HEK293 (cell line): ENCODE measurements around the gene LY86.

Experiments
- CTCF ChIA-PET: fragments of 350-600 bp; formaldehyde crosslinking; extraction: SDS; loops from one replicate; lab custom pipeline; 2021; ENCODE audit warnings: antibody characterized with exemption; lab: Yijun Ruan, JAX
- POLR2A ChIA-PET: fragments of 300-600 bp; formaldehyde crosslinking; extraction: SDS; loops from one replicate; lab custom pipeline; 2020; ENCODE audit warnings: antibody characterized with exemption, inconsistent platforms; lab: Yijun Ruan, JAX
- H3K27ac ChIP-seq: fragments of 200-500 bp; sonication (Bioruptor generic); 2 replicates; pipeline ENCODE4 v1.5.1; 2014; ENCODE audit warnings: low read depth, low read length, control low read depth, inconsistent platforms; ENCODE audit errors: extremely low read depth
- H3K36me3 ChIP-seq, 2 experiments: fragments of 200-500 bp in 1 of 2; sonication (Bioruptor generic) in 1 of 2; 1 replicate in 1 of 2; 2 replicates in 1 of 2; pipeline ENCODE4 v1.5.1; 2014 to 2017; ENCODE audit warnings: inconsistent platforms in 2 of 2, low read length in 2 of 2; ENCODE audit not compliant: control insufficient read depth in 2 of 2, insufficient read depth in 1 of 2
- H3K4me1 ChIP-seq: fragments of 200-500 bp; sonication (Bioruptor generic); 2 replicates; pipeline ENCODE4 v1.5.1; 2014; ENCODE audit warnings: mild to moderate bottlenecking, low read length, inconsistent platforms; ENCODE audit not compliant: control insufficient read depth, insufficient read depth
- H3K4me3 ChIP-seq: 2 replicates; pipeline ENCODE4 v1.5.1; 2011; ENCODE audit warnings: low read depth, mild to moderate bottlenecking, control low read depth, low read length, moderate library complexity
- H3K9me3 ChIP-seq: fragments of 200-500 bp; sonication (Bioruptor generic); 2 replicates; pipeline ENCODE4 v1.5.1; 2014; ENCODE audit warnings: low read depth, low read length, inconsistent platforms; ENCODE audit not compliant: control insufficient read depth, insufficient read depth
- BCL6B ChIP-seq: fragments of 450-650 bp; formaldehyde crosslinking; IDR thresholded peaks from 2 replicates; pipeline ENCODE4 v1.5.1; 2017; ENCODE audit warnings: missing biosample characterization, missing genetic modification characterization
- GLIS2 ChIP-seq: fragments of 450-650 bp; formaldehyde crosslinking; IDR thresholded peaks from 2 replicates; pipeline ENCODE4 v1.5.1; 2016; ENCODE audit warnings: missing biosample characterization, missing genetic modification characterization
- HOXC10 ChIP-seq: sonication (generic); formaldehyde crosslinking; IDR thresholded peaks from 2 replicates; pipeline ENCODE4 v1.8.1; 2023; ENCODE audit warnings: mild to moderate bottlenecking, missing genetic modification reagents
- KLF9 ChIP-seq: fragments of 450-650 bp; formaldehyde crosslinking; IDR thresholded peaks from 2 replicates; pipeline ENCODE4 v1.5.1; 2016; ENCODE audit warnings: missing biosample characterization, missing genetic modification characterization, low read depth
- PRDM1 ChIP-seq: fragments of 450-650 bp; formaldehyde crosslinking; IDR thresholded peaks from 2 replicates; pipeline ENCODE4; 2016; ENCODE audit warnings: missing biosample characterization, missing genetic modification characterization
- ZFP3 ChIP-seq: fragments of 450-650 bp; formaldehyde crosslinking; IDR thresholded peaks from 2 replicates; pipeline ENCODE4 v1.5.1; 2016; ENCODE audit warnings: low read depth, missing biosample characterization, missing genetic modification characterization
- ZFP37 ChIP-seq: fragments of 450-650 bp; formaldehyde crosslinking; IDR thresholded peaks from 2 replicates; pipeline ENCODE4 v1.5.1; 2016; ENCODE audit warnings: missing biosample characterization, missing genetic modification characterization
- ZNF16 ChIP-seq: fragments of 450-650 bp; formaldehyde crosslinking; IDR thresholded peaks from 2 replicates; pipeline ENCODE4 v1.5.1; 2016; ENCODE audit warnings: low read depth, missing biosample characterization, missing genetic modification characterization
- ZNF174 ChIP-seq: fragments of 450-650 bp; formaldehyde crosslinking; IDR thresholded peaks from 2 replicates; pipeline ENCODE4 v1.5.0; 2017; ENCODE audit warnings: missing biosample characterization, mild to moderate bottlenecking, missing genetic modification characterization
- ZNF214 ChIP-seq: fragments of 450-650 bp; formaldehyde crosslinking; IDR thresholded peaks from 2 replicates; pipeline ENCODE4 v1.5.1; 2017; ENCODE audit warnings: missing biosample characterization, mild to moderate bottlenecking, missing genetic modification characterization, borderline replicate concordance
- ZNF26 ChIP-seq: fragments of 450-650 bp; formaldehyde crosslinking; IDR thresholded peaks from 2 replicates; pipeline ENCODE4 v1.5.1; 2016; ENCODE audit warnings: missing biosample characterization, missing genetic modification characterization
- ZNF302 ChIP-seq: fragments of 450-650 bp; formaldehyde crosslinking; IDR thresholded peaks from 2 replicates; pipeline ENCODE4 v1.5.1; 2016; ENCODE audit warnings: missing biosample characterization, missing genetic modification characterization, low read depth
- ZNF354C ChIP-seq: fragments of 450-650 bp; formaldehyde crosslinking; IDR thresholded peaks from 2 replicates; pipeline ENCODE4 v1.5.1; 2016; ENCODE audit warnings: missing biosample characterization, missing genetic modification characterization, low read depth, borderline replicate concordance
- ZNF37A ChIP-seq: fragments of 450-650 bp; IDR thresholded peaks from 2 replicates; pipeline ENCODE4 v1.5.1; 2018; ENCODE audit warnings: missing biosample characterization, missing genetic modification characterization
- ZNF530 ChIP-seq: fragments of 450-650 bp; formaldehyde crosslinking; IDR thresholded peaks from 2 replicates; pipeline ENCODE4 v1.5.1; 2016; ENCODE audit warnings: low read depth, missing biosample characterization, missing genetic modification characterization
- ZNF645 ChIP-seq: fragments of 450-650 bp; formaldehyde crosslinking; IDR thresholded peaks from 2 replicates; pipeline ENCODE4; 2016; ENCODE audit warnings: missing biosample characterization, missing genetic modification characterization
- ZNF677 ChIP-seq: fragments of 450-650 bp; IDR thresholded peaks from 2 replicates; pipeline ENCODE4 v1.5.0; 2018; ENCODE audit warnings: missing biosample characterization, mild to moderate bottlenecking, missing genetic modification characterization, moderate library complexity
- ZNF76 ChIP-seq: fragments of 450-650 bp; formaldehyde crosslinking; IDR thresholded peaks from 2 replicates; pipeline ENCODE4; 2016; ENCODE audit warnings: low read depth, missing biosample characterization, missing genetic modification characterization, borderline replicate concordance
- ZSCAN5A ChIP-seq: fragments of 450-650 bp; formaldehyde crosslinking; IDR thresholded peaks from 2 replicates; pipeline ENCODE4 v1.5.1; 2016; ENCODE audit warnings: missing biosample characterization, missing genetic modification characterization
- TF ChIP-seq, protein P1 (sequence below): fragments of 450-650 bp; formaldehyde crosslinking; IDR thresholded peaks from 2 replicates; pipeline ENCODE4 v1.5.1; 2016; ENCODE audit warnings: missing biosample characterization, missing genetic modification characterization
- TF ChIP-seq, protein P2 (sequence below): IDR thresholded peaks from 2 replicates; pipeline ENCODE4 v1.6.1; 2011; ENCODE audit warnings: mild to moderate bottlenecking, low read depth, low read length, borderline replicate concordance
- TF ChIP-seq, protein P3 (sequence below): fragments of 450-650 bp; formaldehyde crosslinking; IDR thresholded peaks from 2 replicates; pipeline ENCODE4 v1.5.1; 2016; ENCODE audit warnings: missing biosample characterization, missing genetic modification characterization

Gene LY86

DNA sequence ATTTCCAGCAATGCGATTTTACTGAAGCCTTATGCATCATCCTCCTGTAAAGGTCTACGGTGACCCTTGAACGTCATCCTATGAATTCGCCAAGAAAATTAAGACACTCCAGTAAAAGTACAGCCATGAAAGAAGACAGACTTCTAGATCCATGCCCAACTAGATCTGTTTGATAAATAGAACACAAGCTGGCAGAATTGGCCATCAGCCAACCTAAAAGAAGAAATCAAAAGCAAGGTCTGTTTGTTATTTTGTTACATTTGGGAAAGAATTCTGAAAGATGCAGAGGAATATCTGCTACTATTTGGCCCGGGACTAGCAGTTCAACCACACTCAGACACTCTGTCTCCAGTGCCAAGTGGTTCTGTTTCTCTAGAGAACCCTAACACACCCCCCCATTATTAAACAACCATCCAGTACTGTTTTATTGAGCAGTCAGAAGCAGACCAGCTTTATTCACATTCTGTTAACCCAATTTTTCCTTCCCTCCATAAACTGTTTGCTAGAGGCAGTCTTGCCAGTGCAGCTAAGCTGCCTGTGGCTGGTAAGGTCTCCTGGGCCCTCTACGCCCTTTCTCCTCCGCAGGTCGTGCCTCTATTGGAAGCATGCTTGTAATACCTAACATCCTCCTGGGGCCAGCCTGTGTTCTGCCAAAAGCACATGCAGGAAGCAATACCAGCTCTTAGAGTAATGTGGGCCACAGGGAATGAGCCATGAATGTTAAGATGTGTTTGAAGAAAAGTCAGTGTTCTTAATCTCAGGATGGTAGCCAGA is 30.7 kb downstream of the LY86 start:
- H3K4me1 ChIP-seq, result no peaks in the 10 kb centered on the region
- H3K27ac ChIP-seq, result no peak overlapping the region
- ChIA-PET POLR2A (no interaction called here), CTCF (interaction anchor here (0.6 to 1.1 kb wide), 3 partner anchors 11 to 1829 kb away, joined by 3 to 4 read pairs (median 3); no protein-coding TSS in a partner anchor)
- H3K4me3 ChIP-seq, result no peak overlapping the region
- no peaks in the 10 kb centered on the region for H3K36me3 ChIP-seq
- TF ChIP-seq ZNF645 (tag by site-specific recombination) (no peak), HOXC10 (CRISPR knock-in tag) (no peak), BCL6B (tag by site-specific recombination) (no peak), PRDM1 (tag by site-specific recombination) (no peak), ZNF16 (tag by site-specific recombination) (no peak), ZNF677 (tag by site-specific recombination) (no peak), ZNF214 (tag by site-specific recombination) (no peak), ZFP3 (no peak), ZNF174 (tag by site-specific recombination) (no peak), ZNF530 (tag by site-specific recombination) (no peak)
- TF ChIP-seq, protein P1, sequence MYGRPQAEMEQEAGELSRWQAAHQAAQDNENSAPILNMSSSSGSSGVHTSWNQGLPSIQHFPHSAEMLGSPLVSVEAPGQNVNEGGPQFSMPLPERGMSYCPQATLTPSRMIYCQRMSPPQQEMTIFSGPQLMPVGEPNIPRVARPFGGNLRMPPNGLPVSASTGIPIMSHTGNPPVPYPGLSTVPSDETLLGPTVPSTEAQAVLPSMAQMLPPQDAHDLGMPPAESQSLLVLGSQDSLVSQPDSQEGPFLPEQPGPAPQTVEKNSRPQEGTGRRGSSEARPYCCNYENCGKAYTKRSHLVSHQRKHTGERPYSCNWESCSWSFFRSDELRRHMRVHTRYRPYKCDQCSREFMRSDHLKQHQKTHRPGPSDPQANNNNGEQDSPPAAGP (tag by site-specific recombination), result no peak
- TF ChIP-seq, protein P2, sequence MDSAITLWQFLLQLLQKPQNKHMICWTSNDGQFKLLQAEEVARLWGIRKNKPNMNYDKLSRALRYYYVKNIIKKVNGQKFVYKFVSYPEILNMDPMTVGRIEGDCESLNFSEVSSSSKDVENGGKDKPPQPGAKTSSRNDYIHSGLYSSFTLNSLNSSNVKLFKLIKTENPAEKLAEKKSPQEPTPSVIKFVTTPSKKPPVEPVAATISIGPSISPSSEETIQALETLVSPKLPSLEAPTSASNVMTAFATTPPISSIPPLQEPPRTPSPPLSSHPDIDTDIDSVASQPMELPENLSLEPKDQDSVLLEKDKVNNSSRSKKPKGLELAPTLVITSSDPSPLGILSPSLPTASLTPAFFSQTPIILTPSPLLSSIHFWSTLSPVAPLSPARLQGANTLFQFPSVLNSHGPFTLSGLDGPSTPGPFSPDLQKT, result no peak
- no peaks in the 10 kb centered on the region for H3K9me3 ChIP-seq

DNA sequence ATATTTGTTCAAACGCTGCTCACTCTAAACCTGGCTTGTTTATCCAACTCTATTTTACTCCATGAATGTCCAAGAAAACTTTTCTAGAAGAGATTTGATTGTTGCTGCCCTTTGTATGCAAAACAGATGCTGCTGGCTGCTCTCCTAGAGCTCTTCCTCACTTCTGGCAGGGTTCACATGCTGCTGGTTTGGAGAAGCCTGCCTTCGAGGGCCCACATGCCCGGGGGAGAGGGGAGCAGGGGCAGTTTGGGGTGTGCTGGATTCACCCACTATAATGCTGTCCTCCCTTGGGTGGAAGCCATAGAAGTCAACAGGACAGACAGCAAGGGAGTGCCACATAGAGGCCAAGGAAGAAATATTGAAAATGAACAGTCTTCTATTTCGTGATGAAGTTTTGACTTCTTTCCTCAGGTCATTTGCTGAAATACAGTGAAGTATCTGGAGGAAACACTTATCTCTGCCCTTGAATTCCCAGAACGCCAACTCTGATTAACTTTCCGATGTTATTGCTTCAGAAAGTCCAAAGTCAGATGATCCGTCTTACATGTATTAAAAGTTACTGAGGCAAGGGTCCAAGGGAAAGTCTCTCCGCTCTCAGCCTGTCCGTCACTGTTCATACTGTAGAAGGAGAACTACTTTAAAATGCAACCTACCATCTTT is 32.4 kb downstream of the LY86 start:
- ChIA-PET CTCF (interaction anchor here (1.1 kb wide), 1 partner anchor 10 kb away, joined by 3 read pairs; no protein-coding TSS in a partner anchor), POLR2A (no interaction called here)
- H3K4me3 ChIP-seq, result no peak overlapping the region
- no peaks in the 10 kb centered on the region for H3K4me1 ChIP-seq
- H3K9me3 ChIP-seq, result no peaks in the 10 kb centered on the region
- no peaks in the 10 kb centered on the region for H3K36me3 ChIP-seq
- no peak overlapping the region for H3K27ac ChIP-seq
- TF ChIP-seq ZNF37A (no peak), ZNF302 (tag by site-specific recombination) (no peak), GLIS2 (tag by site-specific recombination) (no peak), ZNF26 (tag by site-specific recombination) (no peak), ZNF354C (no peak), KLF9 (tag by site-specific recombination) (no peak), ZNF76 (tag by site-specific recombination) (no peak), ZSCAN5A (tag by site-specific recombination) (no peak), ZFP37 (no peak)
- TF ChIP-seq, protein P1 (tag by site-specific recombination), result no peak
- TF ChIP-seq, protein P3, sequence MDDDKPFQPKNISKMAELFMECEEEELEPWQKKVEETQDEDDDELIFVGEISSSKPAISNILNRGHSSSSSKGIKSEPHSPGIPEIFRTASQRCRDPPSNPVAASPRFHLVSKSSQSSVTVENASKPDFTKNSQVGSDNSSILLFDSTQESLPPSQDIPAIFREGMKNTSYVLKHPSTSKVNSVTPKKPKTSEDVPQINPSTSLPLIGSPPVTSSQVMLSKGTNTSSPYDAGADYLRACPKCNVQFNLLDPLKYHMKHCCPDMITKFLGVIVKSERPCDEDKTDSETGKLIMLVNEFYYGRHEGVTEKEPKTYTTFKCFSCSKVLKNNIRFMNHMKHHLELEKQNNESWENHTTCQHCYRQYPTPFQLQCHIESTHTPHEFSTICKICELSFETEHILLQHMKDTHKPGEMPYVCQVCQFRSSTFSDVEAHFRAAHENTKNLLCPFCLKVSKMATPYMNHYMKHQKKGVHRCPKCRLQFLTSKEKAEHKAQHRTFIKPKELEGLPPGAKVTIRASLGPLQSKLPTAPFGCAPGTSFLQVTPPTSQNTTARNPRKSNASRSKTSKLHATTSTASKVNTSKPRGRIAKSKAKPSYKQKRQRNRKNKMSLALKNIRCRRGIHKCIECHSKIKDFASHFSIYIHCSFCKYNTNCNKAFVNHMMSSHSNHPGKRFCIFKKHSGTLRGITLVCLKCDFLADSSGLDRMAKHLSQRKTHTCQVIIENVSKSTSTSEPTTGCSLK (tag by site-specific recombination), result no peak
